HCT116 (cell line): ENCODE measurements around the gene NLRP11. TPM values are rescaled to one million over a fixed set of nuclear protein-coding genes. Genes with fewer than 3 reads are reported as not detected.

ENCODE experiments used
- ATAC-seq: fragments of 200-7000 bp; cut with Tn5 transposase; 2 replicates; pipeline ENCODE4 v1.9.1; 2020; ENCODE audit warnings: mild to moderate bottlenecking, moderate library complexity
- BruUV-seq: library from RNA; stranded (reverse); fragments of 400-500 nt; replicated peaks from 2 replicates; lab custom pipeline; 2021; lab: Mats Ljungman, UMichigan
- CTCF ChIA-PET: fragments of 300-600 bp; sonication (Branson Sonifier 250); formaldehyde crosslinking; loops from one replicate; lab custom pipeline; 2021; ENCODE audit warnings: antibody characterized with exemption; lab: Charles Lee
- POLR2A ChIA-PET: fragments of 300-600, 350-600 bp; sonication (Branson Sonifier 250); formaldehyde crosslinking; loops from one replicate; lab custom pipeline; 2021; ENCODE audit warnings: antibody characterized with exemption; lab: Charles Lee
- RAD21 ChIA-PET, 2 experiments: fragments of 300-600 bp; sonication (Branson Sonifier 250); formaldehyde crosslinking; loops; one replicate each; lab custom pipeline; 2023; ENCODE audit warnings: low total read pairs in 2 of 2; ENCODE audit not compliant: uncharacterized antibody in 2 of 2, unreplicated experiment in 2 of 2, low non-redundant PET in 1 of 2; lab: Charles Lee
- DNase-seq: peaks from one replicate; pipeline ENCODE4 v3.0.0-alpha.2; 2010; ENCODE audit warnings: low read depth, low spot score
- H2AFZ ChIP-seq: fragments of 200-600 bp; shearing (Covaris generic), sonication (generic); 2 replicates; pipeline ENCODE4 v1.6.1; 2017; ENCODE audit warnings: low read depth, mixed run types, mixed read lengths, antibody characterized with exemption, low read length; ENCODE audit not compliant: poor library complexity, severe bottlenecking
- H3K27ac ChIP-seq: 2 replicates; pipeline ENCODE4 v1.5.1; 2012; ENCODE audit warnings: low read depth, low read length
- H3K27me3 ChIP-seq: fragments of 200-600 bp; sonication (generic); 2 replicates; pipeline ENCODE4 v1.6.1; 2016; ENCODE audit warnings: mixed run types, low read length, mixed read lengths; ENCODE audit not compliant: insufficient read depth
- H3K36me3 ChIP-seq, 2 experiments: fragments of 200-500 bp in 1 of 2; fragments of 200-600 bp in 1 of 2; sonication (Bioruptor generic) in 1 of 2; sonication (generic) in 1 of 2; 2 replicates each; pipeline versions ENCODE4 v1.5.1 to v1.6.1; 2014 to 2016; ENCODE audit warnings: low read length in 2 of 2, inconsistent platforms in 1 of 2, mixed read lengths in 1 of 2, mixed run types in 1 of 2; ENCODE audit not compliant: insufficient read depth in 2 of 2, control insufficient read depth in 1 of 2
- H3K4me1 ChIP-seq, 2 experiments: fragments of 200-600 bp in 1 of 2; sonication (generic) in 1 of 2; 2 replicates each; pipeline versions ENCODE4 v1.5.1 to v1.6.1; 2012 to 2017; ENCODE audit warnings: low read length in 2 of 2, inconsistent platforms in 1 of 2, mild to moderate bottlenecking in 1 of 2, mixed read lengths in 1 of 2, mixed run types in 1 of 2, moderate library complexity in 1 of 2; ENCODE audit not compliant: insufficient read depth in 2 of 2, control insufficient read depth in 1 of 2
- H3K4me2 ChIP-seq: fragments of 200-600 bp; sonication (generic); 2 replicates; pipeline ENCODE4 v1.6.1; 2017; ENCODE audit warnings: mixed run types, low read length, mixed read lengths
- H3K4me3 ChIP-seq, 2 experiments: fragments of 200-600 bp in 1 of 2; sonication (generic) in 1 of 2; replicated peaks in 1 of 2; 2 replicates each; pipeline ENCODE4 v1.5.1; 2011 to 2016; ENCODE audit warnings: low read length in 2 of 2, control low read depth in 1 of 2, low read depth in 1 of 2, mild to moderate bottlenecking in 1 of 2, mixed read lengths in 1 of 2, mixed run types in 1 of 2
- H3K79me2 ChIP-seq: fragments of 200-600 bp; sonication (generic); 2 replicates; pipeline ENCODE4 v1.6.1; 2017; ENCODE audit warnings: mild to moderate bottlenecking, mixed run types, low read length, moderate library complexity, mixed read lengths; ENCODE audit not compliant: insufficient read depth
- H3K9ac ChIP-seq: fragments of 200-600 bp; sonication (generic); 2 replicates; pipeline ENCODE4 v1.6.1; 2016; ENCODE audit warnings: low read length, mixed read lengths
- H3K9me2 ChIP-seq: fragments of 200-600 bp; sonication (generic), shearing (Covaris generic); 2 replicates; pipeline ENCODE4 v1.6.1; 2017; ENCODE audit warnings: mixed run types, mild to moderate bottlenecking, moderate library complexity; ENCODE audit not compliant: insufficient read depth
- H3K9me3 ChIP-seq, 2 experiments: fragments of 200-500 bp in 1 of 2; fragments of 200-600 bp in 1 of 2; sonication (Bioruptor generic) in 1 of 2; sonication (generic) in 1 of 2; 2 replicates each; pipeline ENCODE4 v1.6.1; 2014 to 2017; ENCODE audit warnings: low read length in 2 of 2, mixed read lengths in 2 of 2, inconsistent platforms in 1 of 2, low read depth in 1 of 2, mild to moderate bottlenecking in 1 of 2, mixed run types in 1 of 2, moderate library complexity in 1 of 2; ENCODE audit not compliant: control insufficient read depth in 1 of 2, insufficient read depth in 1 of 2
- H4K20me1 ChIP-seq: fragments of 200-600 bp; sonication (generic), shearing (Covaris generic); 2 replicates; pipeline ENCODE4 v1.6.1; 2017; ENCODE audit warnings: mixed run types, mild to moderate bottlenecking, moderate library complexity; ENCODE audit not compliant: insufficient read depth
- CBX3 ChIP-seq: IDR thresholded peaks from 2 replicates; pipeline ENCODE4 v1.6.1; 2012; ENCODE audit warnings: low read depth
- EGR1 ChIP-seq: IDR thresholded peaks from 2 replicates; pipeline ENCODE4 v1.6.1; 2012; ENCODE audit warnings: low read depth
- ELF1 ChIP-seq: IDR thresholded peaks from 2 replicates; pipeline ENCODE4 v1.6.1; 2012; ENCODE audit warnings: low read depth, borderline replicate concordance
- EZH2 ChIP-seq: fragments of 200-600 bp; sonication (generic); IDR thresholded peaks from 2 replicates; pipeline ENCODE4 v1.6.1; 2017; ENCODE audit warnings: antibody characterized with exemption, mixed run types
- EZH2phosphoT487 ChIP-seq: fragments of 200-600 bp; IDR thresholded peaks from 2 replicates; pipeline ENCODE4 v1.6.1; 2018; ENCODE audit warnings: antibody characterized with exemption, borderline replicate concordance
- FOSL1 ChIP-seq: IDR thresholded peaks from 2 replicates; pipeline ENCODE4 v1.6.1; 2012; ENCODE audit warnings: low read depth
- JUND ChIP-seq: IDR thresholded peaks from 2 replicates; pipeline ENCODE4 v1.6.1; 2012
- POLR2A ChIP-seq: IDR thresholded peaks from 2 replicates; pipeline ENCODE4 v1.7.0; 2011; ENCODE audit warnings: borderline replicate concordance; ENCODE audit not compliant: insufficient read depth, insufficient read length; ENCODE audit errors: extremely low read depth
- POLR2AphosphoS5 ChIP-seq: IDR thresholded peaks from 2 replicates; pipeline ENCODE4 v1.6.1; 2011; ENCODE audit warnings: mild to moderate bottlenecking, low read depth, low read length, moderate library complexity
- SP1 ChIP-seq: IDR thresholded peaks from 2 replicates; pipeline ENCODE4 v1.6.1; 2012; ENCODE audit warnings: low read depth
- ZBTB33 ChIP-seq: IDR thresholded peaks from 2 replicates; pipeline ENCODE4 v1.6.1; 2011; ENCODE audit warnings: mild to moderate bottlenecking, low read length, moderate library complexity; ENCODE audit not compliant: insufficient replicate concordance; ENCODE audit errors: extremely low read depth
- intact Hi-C: fragments of 100-400 bp; cut with micrococcal nuclease; formaldehyde crosslinking; loops from 2 replicates; pipeline ENCODE4 v1.10.0; 2022
- total RNA-seq: library from RNA; stranded (reverse); gene quantifications from one replicate; pipeline ENCODE4 v1.2.1, GENCODE V29; 2021; ENCODE audit not compliant: unreplicated experiment
- TF ChIP-seq, protein P1 (sequence below): IDR thresholded peaks from 2 replicates; pipeline ENCODE4 v1.6.1; 2012
- TF ChIP-seq, protein P2 (sequence below), 3 experiments: fragments of 200-600 bp in 1 of 3; sonication (generic) in 1 of 3; IDR thresholded peaks in 2 of 3; conservative IDR thresholded peaks in 1 of 3; 2 replicates each; pipeline ENCODE4 v1.5.1; 2012 to 2017; ENCODE audit warnings: low read depth in 2 of 3, low read length in 2 of 3, antibody characterized with exemption in 1 of 3, borderline replicate concordance in 1 of 3, control low read depth in 1 of 3, mild to moderate bottlenecking in 1 of 3, mixed read lengths in 1 of 3, mixed run types in 1 of 3, moderate library complexity in 1 of 3; ENCODE audit not compliant: insufficient read depth in 1 of 3

NLRP11 gene
- total RNA-seq, 1 experiment from 2014 or later = 0.86 TPM

DNA sequence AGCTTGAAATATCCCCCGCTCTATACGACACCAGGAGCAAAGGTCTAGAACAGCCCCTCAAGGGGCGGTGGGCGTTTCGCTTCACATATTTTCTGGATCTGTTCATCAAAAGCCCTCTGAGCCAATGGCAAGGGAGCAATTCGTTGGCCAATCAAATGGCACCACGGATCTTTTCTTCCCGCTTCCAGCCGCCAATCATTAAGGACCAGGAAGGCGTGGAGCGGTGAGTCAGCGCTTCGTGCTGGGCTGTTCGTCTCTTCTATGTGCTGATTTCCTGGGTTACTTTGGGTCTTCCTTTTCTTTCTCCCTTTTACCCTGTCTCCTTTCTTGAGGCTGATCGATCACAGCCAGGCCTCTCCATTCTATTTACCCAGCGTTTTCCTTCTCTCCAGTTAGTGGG is 4.5 kb upstream of the NLRP11 start, which contains the start of gene NLRP4:
TSS of gene NLRP4 (plus strand) at position 201 of the 400 bp plus-strand sequence. CDS start 15,541 bp downstream, outside the sequence.
- Histone ChIP-seq H3K9me2 (no peaks in the 10 kb centered on the region), H4K20me1 (no peaks in the 10 kb centered on the region), H2AFZ (no peak within 1 kb of the TSS), H3K36me3 (no peaks in the 10 kb centered on the region), H3K79me2 (no peaks in the 10 kb centered on the region), H3K27me3 (no peaks in the 10 kb centered on the region), H3K9ac (no peak within 1 kb of the TSS), H3K9me3 (no peaks in the 10 kb centered on the region), H3K4me3 (no peak within 1 kb of the TSS), H3K4me2 (no peak within 1 kb of the TSS), H3K27ac (no peak within 1 kb of the TSS)
- ChIA-PET RAD21 (no interaction called here), CTCF (no interaction called here), POLR2A (no interaction called here)
- intact Hi-C loops = no loop called here
- ATAC-seq = peak; percentile 63; the same call in 1 of the 2 replicates
- no TSS peak for BruUV-seq
- no peak for TF ChIP-seq EZH2phosphoT487
- TF ChIP-seq ELF1 = no peak
- TF ChIP-seq, protein P1, sequence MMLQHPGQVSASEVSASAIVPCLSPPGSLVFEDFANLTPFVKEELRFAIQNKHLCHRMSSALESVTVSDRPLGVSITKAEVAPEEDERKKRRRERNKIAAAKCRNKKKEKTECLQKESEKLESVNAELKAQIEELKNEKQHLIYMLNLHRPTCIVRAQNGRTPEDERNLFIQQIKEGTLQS = no peak
- no peak for TF ChIP-seq EGR1
- TF ChIP-seq JUND = no peak
- no peak for TF ChIP-seq CBX3
- no peak for TF ChIP-seq POLR2AphosphoS5
- no peak for TF ChIP-seq FOSL1
- TF ChIP-seq ZBTB33 = no peak
- TF ChIP-seq EZH2 = no peak
- TF ChIP-seq POLR2A = no peak
- TF ChIP-seq SP1 = no peak
- TF ChIP-seq, protein P2, sequence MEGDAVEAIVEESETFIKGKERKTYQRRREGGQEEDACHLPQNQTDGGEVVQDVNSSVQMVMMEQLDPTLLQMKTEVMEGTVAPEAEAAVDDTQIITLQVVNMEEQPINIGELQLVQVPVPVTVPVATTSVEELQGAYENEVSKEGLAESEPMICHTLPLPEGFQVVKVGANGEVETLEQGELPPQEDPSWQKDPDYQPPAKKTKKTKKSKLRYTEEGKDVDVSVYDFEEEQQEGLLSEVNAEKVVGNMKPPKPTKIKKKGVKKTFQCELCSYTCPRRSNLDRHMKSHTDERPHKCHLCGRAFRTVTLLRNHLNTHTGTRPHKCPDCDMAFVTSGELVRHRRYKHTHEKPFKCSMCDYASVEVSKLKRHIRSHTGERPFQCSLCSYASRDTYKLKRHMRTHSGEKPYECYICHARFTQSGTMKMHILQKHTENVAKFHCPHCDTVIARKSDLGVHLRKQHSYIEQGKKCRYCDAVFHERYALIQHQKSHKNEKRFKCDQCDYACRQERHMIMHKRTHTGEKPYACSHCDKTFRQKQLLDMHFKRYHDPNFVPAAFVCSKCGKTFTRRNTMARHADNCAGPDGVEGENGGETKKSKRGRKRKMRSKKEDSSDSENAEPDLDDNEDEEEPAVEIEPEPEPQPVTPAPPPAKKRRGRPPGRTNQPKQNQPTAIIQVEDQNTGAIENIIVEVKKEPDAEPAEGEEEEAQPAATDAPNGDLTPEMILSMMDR (IDR thresholded peaks at IDR 0.05 in 2 of 3, conservative IDR thresholded peaks at IDR 0.05 in 1 of 3; ENCODE audit: borderline replicate concordance in 1 of 3, insufficient read depth in 1 of 3, low read depth in 2 of 3, low read length in 2 of 3) = no peak
- TF ChIP-seq, all 23 proteins: peak for 0
- no peaks in the 10 kb centered on the region for H3K4me1 ChIP-seq
- DNase-seq = no peak
